GM18511 (cell line): ENCODE results near the gene GLDC.
A peak's percentile ranks its signal among the peaks of the same experiment; 100 is the strongest.
"Not testable (repeated sequence)": the region's sequence is repeated elsewhere in the genome, so short reads cannot be mapped to it uniquely, and the experiment has no call there.

Source experiments
- ATAC-seq: cut with Tn5 transposase; IDR thresholded peaks from one replicate; pipeline ENCODE4 v1.9.1; 2021; ENCODE audit warnings: mild to moderate bottlenecking, moderate library complexity; ENCODE audit not compliant: unreplicated experiment

The GLDC gene

GRCh38 chr9:6645355-6646292, at the start of gene GLDC:
Gene GLDC, minus strand, starts transcription at chr9:6645729. Its CDS starts 230 bp downstream, at chr9:6645499.
- ATAC-seq, result peak; percentile 94

DNA sequence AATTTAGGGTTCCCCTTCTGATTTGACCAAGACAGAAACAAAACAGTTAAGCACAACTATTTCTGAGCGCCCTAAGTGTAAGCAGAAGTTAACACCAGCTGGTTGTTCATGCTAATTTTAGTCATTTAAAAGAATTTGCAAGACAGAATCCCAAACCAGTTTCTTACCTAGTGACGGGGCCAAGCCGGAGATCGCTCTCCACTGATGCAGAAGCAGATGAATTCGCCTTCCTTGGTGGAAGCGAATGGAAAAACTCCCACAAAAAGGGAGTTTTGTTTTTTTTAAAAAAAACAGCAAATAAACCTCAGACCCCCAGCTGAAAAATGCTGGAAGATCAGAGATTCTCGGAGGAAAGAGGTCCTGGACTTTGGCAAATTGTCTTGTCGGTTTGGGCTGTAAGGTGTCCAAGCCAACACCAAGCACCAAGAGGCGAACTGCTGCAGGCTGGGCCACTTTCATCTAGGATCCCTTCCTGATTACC, 47.4 kb upstream of the GLDC start:
- ATAC-seq, result no peak

GRCh38 chr9:6692433-6692832, 46.9 kb upstream of the GLDC start:
- ATAC-seq, result no peak

GRCh38 chr9:6690675-6691070, 45.1 kb upstream of the GLDC start:
- ATAC-seq, result not testable (repeated sequence)

DNA sequence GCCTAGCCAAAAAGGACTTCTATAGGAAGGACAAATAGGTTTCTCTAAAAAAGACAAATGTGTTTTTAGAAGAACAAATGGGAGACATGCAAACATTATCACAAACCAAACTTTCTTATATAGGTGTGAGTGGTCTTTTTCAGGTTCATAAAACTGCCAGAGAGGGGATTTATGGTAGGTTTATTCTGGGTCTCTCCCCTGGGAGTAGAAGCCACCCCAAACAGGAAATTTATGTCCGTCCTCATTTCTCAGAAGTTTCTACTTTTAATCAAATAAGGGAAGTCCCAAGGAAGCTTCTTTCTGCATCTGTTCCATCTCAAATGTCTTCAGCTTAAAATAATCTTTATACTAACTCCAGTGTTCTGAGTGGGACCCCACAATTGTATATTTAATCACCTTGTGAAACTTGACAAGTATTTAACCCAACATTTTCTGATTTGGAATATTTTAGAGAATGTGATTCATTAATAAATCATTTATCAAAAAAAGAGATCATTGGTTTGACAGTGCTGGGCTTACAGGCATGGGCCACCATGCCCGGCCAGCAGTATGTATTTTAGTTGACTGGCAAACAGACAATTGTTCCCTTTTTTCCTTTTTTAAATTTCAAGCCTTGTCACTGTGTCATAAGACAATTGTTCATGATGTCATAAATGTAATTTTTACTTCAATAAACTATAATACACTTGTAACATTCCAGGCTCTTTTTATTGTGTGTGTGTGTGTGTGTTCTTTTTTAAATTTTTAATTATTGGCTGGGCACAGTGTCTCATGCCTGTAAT, 44.6 kb upstream of the GLDC start:
- peak; percentile 47 for ATAC-seq

- no peak for ATAC-seq
Measured at GRCh38 chr9:6687180-6687579, 41.7 kb upstream of the GLDC start.

DNA sequence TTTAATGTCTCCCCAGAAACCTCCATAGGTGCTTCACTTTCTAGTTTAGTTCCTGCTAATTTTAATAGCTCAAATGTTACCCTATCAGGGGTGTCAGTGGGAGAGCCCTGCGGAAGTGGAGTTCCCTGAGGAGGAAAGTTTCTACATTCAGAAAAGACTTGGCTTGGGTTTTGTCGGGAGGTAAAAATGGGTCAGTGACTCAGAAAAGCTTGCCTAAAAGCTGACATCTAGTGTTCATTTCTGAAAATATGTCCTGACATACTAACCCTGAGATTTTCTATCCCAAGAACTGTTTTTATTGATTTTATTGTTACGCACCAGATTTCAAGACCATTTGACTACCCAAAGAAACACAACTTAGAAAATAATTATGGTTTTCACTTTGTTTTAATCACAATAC, 40.9 kb upstream of the GLDC start:
- no peak for ATAC-seq

DNA sequence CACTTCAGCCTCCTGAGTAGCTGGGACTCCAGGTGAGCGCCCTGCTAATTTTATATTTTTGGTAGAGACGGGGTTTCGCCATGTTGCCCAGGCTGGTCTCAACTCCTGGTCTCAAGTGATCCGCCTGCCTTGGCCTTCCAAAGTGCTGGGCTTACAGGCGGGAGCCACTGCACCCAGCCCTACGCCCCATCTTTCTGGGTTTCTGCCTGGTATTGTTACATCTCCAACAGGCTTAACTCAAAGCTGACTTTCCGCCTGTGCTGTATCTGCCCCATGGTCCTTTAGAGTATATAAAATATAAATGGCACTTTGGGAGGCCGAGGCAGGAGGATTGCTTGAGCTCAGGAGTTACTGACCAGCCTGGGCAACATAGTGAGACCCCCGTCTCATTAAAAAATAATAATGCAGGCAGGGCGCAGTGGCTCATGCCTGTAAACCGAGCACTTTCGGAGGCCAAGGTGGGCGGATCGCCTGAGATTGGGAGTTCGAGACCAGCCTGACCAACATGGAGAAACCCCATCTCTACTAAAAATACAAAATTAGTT, 36.5 kb upstream of the GLDC start:
- ATAC-seq, result no peak

- peak; percentile 73 for ATAC-seq
Measured at GRCh38 chr9:6681147-6681956, 35.8 kb upstream of the GLDC start.

DNA sequence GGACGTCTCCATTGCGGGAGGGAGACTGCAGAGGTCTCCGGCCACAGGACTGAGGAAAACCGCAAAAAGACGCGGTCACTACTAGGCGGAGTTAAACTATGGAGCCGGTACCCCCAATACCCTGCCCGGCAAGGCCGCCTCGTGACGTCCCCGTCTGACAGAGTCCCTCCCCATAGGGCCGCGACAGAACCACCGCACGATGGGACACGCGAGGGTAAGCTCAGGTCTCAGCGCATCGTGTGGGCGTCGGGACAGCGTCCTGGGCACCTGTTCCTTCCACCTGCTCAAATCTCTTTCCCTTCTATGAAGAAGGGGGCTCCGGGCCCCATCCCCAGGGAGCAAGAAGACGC, 35.2 kb upstream of the GLDC start:
- peak; percentile 25 for ATAC-seq

DNA sequence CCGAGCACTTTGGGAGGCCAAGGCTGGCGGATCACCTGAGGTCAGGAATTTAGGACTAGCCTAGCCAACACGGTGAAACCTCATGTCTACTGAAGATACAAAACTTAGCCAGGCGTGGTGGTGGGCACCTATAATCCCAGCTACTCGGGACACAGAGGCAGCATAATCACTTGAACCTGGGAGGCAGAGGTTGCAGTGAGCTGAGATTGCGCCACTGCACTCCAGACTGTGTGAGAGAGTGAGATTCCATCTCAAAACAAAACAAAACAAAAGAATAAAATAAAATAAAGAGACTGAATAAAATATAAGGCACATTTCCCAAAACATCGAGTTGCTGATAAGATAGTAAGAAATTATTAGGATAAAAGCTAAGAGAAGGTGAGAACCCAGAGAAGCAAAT, 32.3 kb upstream of the GLDC start:
- ATAC-seq, result no peak

GRCh38 chr9:6676254-6676921, 30.9 kb upstream of the GLDC start:
- ATAC-seq, result no peak

- no peak for ATAC-seq
Measured at GRCh38 chr9:6675268-6675667, 29.7 kb upstream of the GLDC start.

GRCh38 chr9:6673326-6674025, 27.9 kb upstream of the GLDC start:
- no peak for ATAC-seq

- no peak for ATAC-seq
Measured at GRCh38 chr9:6672118-6672517, 26.6 kb upstream of the GLDC start.

DNA sequence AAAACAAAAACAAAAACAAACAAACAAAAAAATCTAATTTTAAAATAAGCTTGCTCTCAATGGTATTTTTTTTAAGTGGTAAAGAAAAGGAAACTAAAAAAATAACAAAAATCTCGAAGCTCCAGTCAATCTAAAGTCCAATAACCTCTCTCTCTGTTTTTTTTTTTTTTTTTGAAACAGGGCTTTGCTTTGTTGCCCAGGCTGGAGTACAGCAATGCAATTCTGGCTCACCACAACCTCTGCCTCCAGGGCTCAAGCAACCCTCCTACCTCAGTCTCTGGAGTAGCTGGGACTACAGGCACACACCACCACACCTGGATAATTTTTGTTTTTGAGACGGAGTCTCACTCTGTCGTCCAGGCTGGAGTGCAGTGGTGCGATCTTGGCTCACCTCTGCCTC, 25.9 kb upstream of the GLDC start:
- ATAC-seq, result no peak

DNA sequence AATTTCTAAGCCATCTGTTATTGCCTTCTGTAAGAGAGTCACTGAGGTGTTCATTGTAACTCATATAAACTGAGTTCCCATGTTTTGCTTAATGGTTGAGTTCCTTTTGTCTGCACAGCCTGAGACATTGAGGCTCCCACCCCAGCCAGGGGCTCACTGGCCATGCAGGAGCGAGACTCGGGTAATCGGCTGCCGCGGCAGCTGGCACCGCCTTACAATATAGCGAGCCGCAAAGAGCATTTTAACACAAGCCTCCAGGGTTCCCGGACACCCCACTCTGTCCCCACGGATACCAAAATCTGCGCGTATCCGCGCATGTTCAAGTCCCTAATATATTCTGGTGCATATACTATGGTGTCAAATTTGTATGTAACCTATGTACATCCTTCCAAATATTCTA, 24.4 kb upstream of the GLDC start:
- no peak for ATAC-seq

DNA sequence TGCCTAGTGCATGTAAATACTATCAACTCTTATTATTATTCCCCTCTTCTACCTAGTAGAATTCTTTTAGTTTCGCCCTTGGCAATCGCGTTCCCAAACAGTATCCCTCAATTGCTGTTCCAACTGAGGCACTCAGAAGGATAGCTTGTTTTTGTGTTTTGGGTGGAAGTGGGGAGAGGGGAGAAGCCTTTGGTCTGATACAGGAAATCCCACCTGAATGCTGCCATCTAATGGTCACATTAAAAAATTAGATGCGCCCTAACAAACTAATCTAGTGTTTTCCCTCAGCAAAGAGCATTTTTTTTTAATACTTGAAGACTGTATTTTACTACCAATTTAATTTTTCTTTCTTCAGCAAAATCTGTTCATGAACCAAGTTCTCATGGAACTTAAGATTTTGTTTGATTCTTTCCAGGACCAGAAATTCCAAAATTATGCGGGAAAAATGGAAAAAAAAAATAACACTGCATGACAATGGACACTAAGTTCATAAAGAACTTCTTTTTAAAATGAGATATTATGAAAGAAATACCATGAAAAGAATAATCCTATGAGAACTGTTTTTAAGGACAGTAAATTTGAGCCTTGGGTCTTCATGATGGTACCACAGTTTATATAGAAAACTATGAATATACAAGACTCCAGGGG, 22.2 kb upstream of the GLDC start:
- no peak for ATAC-seq

GRCh38 chr9:6667080-6667479, 21.6 kb upstream of the GLDC start:
- no peak for ATAC-seq
